ENCODE measurements around the gene ACADL. TPM values are rescaled to one million over a fixed set of nuclear protein-coding genes. Genes with fewer than 3 reads are reported as not detected.

Gene ACADL
- polyA plus RNA-seq, 1 donor from 2014 or later, result not detected

DNA sequence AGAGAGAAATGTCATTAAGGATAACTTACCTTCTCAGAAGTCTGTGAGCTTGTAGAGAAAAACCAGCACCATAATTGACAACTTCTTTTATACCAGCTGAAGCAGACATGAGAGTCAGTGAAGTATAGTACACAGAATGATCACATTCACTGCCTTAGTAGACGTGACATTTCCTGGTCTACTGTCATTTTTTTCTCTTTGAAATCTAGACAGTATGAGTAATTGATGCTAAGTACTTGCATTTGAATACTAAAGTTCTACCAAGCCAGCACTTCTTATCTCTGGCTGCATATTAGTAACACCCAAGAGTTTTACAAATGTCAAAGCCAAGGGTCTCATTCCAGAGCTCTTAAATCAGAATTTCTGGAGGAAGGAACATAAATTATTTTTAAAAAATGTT lies 25.4 kb upstream of the ACADL start:
- Histone ChIP-seq H3K27me3 (ENCODE audit: insufficient read depth, low read depth, low read length) (no peaks in the 10 kb centered on the region), H4K20me1 (ENCODE audit: insufficient read depth) (no peaks in the 10 kb centered on the region), H3F3A (ENCODE audit: insufficient read depth, low read length, poor library complexity, severe bottlenecking) (no peaks in the 10 kb centered on the region), H3K9ac (ENCODE audit: low read length) (no peak overlapping the region), H3K9me2 (ENCODE audit: insufficient read depth, low read length) (no peaks in the 10 kb centered on the region), H3K79me2 (replicated peaks; ENCODE audit: insufficient read depth, low read length) (no peaks in the 10 kb centered on the region), H2AFZ (ENCODE audit: low read depth, low read length) (no peak overlapping the region), H3K27ac (ENCODE audit: low read length) (no peak overlapping the region), H3K9me3 (ENCODE audit: low read length) (no peaks in the 10 kb centered on the region), H3K4me2 (ENCODE audit: low read length) (no peak overlapping the region), H3K4me3 (ENCODE audit: low read length) (no peak overlapping the region), H3K36me3 (ENCODE audit: insufficient read depth, low read length) (no peaks in the 10 kb centered on the region)
- TF ChIP-seq MXI1 (conservative IDR thresholded peaks at IDR 0.05; ENCODE audit: poor library complexity, severe bottlenecking), result no peak
- no peak for TF ChIP-seq POLR2AphosphoS5 (IDR thresholded peaks at IDR 0.05)
- TF ChIP-seq REST (IDR thresholded peaks at IDR 0.05; ENCODE audit: borderline replicate concordance), result no peak
- TF ChIP-seq TAF1 (IDR thresholded peaks at IDR 0.05; ENCODE audit: low read depth), result no peak
- peak; percentile 65 for TF ChIP-seq EP300 (conservative IDR thresholded peaks at IDR 0.05; ENCODE audit: poor library complexity, severe bottlenecking)
- TF ChIP-seq, protein P1, sequence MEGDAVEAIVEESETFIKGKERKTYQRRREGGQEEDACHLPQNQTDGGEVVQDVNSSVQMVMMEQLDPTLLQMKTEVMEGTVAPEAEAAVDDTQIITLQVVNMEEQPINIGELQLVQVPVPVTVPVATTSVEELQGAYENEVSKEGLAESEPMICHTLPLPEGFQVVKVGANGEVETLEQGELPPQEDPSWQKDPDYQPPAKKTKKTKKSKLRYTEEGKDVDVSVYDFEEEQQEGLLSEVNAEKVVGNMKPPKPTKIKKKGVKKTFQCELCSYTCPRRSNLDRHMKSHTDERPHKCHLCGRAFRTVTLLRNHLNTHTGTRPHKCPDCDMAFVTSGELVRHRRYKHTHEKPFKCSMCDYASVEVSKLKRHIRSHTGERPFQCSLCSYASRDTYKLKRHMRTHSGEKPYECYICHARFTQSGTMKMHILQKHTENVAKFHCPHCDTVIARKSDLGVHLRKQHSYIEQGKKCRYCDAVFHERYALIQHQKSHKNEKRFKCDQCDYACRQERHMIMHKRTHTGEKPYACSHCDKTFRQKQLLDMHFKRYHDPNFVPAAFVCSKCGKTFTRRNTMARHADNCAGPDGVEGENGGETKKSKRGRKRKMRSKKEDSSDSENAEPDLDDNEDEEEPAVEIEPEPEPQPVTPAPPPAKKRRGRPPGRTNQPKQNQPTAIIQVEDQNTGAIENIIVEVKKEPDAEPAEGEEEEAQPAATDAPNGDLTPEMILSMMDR (IDR thresholded peaks at IDR 0.05; ENCODE audit: poor library complexity, severe bottlenecking), result no peak
- no peak for TF ChIP-seq RAD21 (conservative IDR thresholded peaks at IDR 0.05)

GRCh38 chr2:210233487-210233886 lies 8.2 kb upstream of the ACADL start:
- Histone ChIP-seq H3K4me3 (ENCODE audit: low read length) (no peak overlapping the region), H3K36me3 (ENCODE audit: insufficient read depth, low read length) (no peaks in the 10 kb centered on the region), H3K27ac (ENCODE audit: low read length) (no peak overlapping the region), H3K9me3 (ENCODE audit: low read length) (no peaks in the 10 kb centered on the region), H3F3A (ENCODE audit: insufficient read depth, low read length, poor library complexity, severe bottlenecking) (no peaks in the 10 kb centered on the region), H3K4me2 (ENCODE audit: low read length) (no peak overlapping the region), H2AFZ (ENCODE audit: low read depth, low read length) (no peak overlapping the region), H3K9me2 (ENCODE audit: insufficient read depth, low read length) (no peaks in the 10 kb centered on the region), H3K9ac (ENCODE audit: low read length) (no peak overlapping the region), H4K20me1 (ENCODE audit: insufficient read depth) (no peaks in the 10 kb centered on the region), H3K27me3 (ENCODE audit: insufficient read depth, low read depth, low read length) (no peaks in the 10 kb centered on the region), H3K79me2 (replicated peaks; ENCODE audit: insufficient read depth, low read length) (no peaks in the 10 kb centered on the region)
- TF ChIP-seq TAF1 (IDR thresholded peaks at IDR 0.05; ENCODE audit: low read depth) (no peak), REST (IDR thresholded peaks at IDR 0.05; ENCODE audit: borderline replicate concordance) (no peak), POLR2AphosphoS5 (IDR thresholded peaks at IDR 0.05) (no peak), SMC3 (conservative IDR thresholded peaks at IDR 0.05; ENCODE audit: poor library complexity) (no peak), RAD21 (conservative IDR thresholded peaks at IDR 0.05) (no peak), MXI1 (conservative IDR thresholded peaks at IDR 0.05; ENCODE audit: poor library complexity, severe bottlenecking) (no peak), EZH2 (IDR thresholded peaks at IDR 0.05; ENCODE audit: borderline replicate concordance, insufficient read depth, low read length, poor library complexity, severe bottlenecking) (no peak), EP300 (conservative IDR thresholded peaks at IDR 0.05; ENCODE audit: poor library complexity, severe bottlenecking) (no peak)
- TF ChIP-seq, protein P1 (IDR thresholded peaks at IDR 0.05; ENCODE audit: poor library complexity, severe bottlenecking), result no peak
